HG02840 (cell line): ENCODE data around the gene CRLF2.
"Not testable (repeated sequence)": the region's sequence is repeated elsewhere in the genome, so short reads cannot be mapped to it uniquely, and the experiment has no call there.

ENCODE experiments used
- ATAC-seq: cut with Tn5 transposase; IDR thresholded peaks from one replicate; pipeline ENCODE4 v1.9.1; 2021; ENCODE audit warnings: mild to moderate bottlenecking, moderate library complexity, moderate number of reproducible peaks; ENCODE audit not compliant: unreplicated experiment, low FRiP score

CRLF2 gene

GRCh38 chrX:1215123-1215823 is 2.8 kb upstream of the CRLF2 start:
- ATAC-seq = no peak

GRCh38 chrX:1213971-1214370 is 1.5 kb upstream of the CRLF2 start:
- ATAC-seq = no peak

DNA sequence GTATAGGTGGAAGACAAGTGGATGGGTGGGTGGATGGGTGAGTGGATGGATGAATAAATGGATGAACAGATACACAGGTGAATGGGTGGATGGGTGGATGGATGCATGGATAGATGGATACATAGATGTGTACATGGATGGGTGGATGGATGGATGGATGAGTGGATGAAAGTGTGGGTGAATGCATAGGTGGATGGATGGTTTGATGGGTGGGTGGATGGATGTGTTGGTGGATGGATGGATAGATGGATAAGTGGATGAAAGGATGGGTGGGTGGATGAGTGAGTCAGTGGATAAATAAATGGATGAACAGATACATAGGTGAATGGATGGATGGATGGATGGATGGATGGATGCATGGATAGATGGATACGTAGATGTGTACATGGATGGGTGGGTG is 1.6 kb downstream of the CRLF2 start:
- no peak for ATAC-seq

DNA sequence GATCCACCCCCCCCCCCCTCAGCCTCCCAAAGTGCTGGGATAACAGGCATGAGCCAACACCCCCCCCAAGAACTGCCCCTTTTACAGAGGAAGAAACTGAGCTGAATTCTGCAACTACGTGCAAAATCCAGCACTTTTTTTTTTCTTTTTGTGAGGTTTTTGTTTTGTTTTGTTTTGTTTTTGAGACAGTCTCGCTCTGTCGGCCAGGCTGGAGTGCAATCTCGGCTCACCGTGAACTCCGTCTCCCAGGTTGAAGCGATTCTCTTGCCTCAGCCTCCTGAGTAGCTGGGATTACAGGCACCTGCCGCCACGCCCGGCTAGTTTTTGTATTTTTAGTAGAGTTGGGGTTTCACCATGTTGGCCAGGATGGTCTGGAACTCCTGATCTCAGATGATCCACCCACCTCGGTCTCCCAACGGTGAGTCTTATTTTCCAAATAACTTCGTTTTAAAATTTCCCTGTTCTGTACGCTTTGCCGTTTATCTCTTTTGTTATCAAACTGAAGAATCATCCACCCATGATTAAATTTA is 4.9 kb downstream of the CRLF2 start:
- ATAC-seq = no peak

DNA sequence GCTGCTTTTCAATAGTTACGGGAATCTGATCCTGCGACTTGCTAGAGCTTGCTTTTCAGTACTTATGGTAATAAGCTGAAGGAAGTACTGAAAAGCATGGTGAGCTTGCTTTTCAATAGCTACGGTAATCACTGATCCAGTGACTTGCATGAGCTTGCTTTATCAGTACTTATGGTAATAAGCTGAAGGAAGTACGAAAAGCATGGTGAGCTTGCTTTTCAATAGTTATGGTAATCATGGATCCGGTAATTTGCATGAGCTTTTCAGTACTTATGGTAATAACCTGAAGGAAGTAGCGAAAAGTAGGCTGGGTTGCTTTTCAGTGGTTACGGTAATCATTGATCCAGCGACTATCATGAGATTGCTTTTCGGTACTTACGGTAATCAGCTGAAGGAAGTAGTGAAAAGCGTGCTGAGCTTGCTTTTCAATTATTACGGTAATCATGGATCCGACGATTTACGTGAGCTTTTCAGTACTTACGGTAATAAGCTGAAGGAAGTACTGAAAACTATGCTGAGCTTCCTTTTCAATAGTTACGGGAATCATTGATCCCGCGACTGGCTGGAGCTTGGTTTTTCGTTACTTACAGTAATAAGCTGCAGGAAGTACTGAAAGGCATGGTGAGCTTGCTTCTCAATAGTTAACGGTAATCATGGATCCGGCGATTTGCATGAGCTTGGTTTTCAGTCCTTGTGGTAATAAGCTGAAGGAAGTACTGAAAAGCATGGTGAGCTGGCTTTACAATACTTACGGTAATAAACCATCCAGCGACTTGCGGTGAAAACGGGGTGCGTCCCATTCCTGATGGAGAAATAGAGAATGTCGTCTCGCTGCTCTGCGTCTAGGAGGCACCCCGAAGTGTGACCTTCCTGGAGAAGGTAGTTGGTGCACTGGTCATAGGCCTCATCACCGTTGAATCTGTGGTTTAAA is 6.5 kb downstream of the CRLF2 start:
- no peak for ATAC-seq

- no peak for ATAC-seq
These were observed 10.2 kb downstream of the CRLF2 start for GRCh38 chrX:1202251-1202650.

- ATAC-seq = no peak
These were observed 16.0 kb downstream of the CRLF2 start for GRCh38 chrX:1196436-1196835.

GRCh38 chrX:1192196-1192595 is 20.3 kb downstream of the CRLF2 start:
- ATAC-seq = not testable (repeated sequence)

- ATAC-seq = no peak
These were observed 21.8 kb downstream of the CRLF2 start for GRCh38 chrX:1190596-1191145.

DNA sequence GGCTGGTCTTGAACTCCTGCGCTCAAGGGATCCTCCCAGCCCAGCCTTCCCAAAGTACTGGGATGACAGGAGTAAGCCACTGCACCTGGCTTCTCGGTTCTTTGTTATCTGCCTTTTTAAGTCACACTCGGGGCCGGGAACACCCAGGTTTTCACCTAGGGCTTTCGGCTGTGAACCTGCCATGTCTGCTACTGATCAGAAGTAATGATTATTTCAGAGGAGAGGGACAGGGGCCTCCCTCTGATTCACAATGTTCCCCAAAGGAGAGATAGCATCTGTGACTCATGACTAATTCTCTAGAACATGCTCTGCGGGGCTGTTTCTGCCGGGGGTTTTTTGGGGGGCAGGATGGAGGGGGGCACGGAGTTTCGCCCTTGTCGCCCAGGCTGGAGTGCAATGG is 26.9 kb downstream of the CRLF2 start:
- no peak for ATAC-seq

DNA sequence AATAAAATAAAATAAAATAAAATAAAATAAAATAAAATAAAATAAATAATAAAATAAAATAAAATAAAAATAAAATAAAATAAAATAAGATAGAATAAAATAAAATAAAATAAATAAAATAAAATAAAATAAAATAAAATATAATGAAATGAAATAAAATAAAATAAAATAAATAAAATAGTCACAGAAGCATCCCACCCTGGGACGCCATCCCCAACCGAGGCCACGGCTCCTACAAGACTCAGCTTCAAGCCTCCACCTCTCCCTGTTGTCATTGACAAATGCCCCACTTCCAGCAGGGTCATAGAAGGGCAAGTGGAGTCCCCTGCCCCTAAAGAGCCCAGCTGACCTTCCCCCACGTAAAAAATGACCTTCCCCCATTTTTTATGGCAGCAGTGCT is 30.2 kb downstream of the CRLF2 start:
- ATAC-seq = no peak

- ATAC-seq = not testable (repeated sequence)
These were observed 30.8 kb downstream of the CRLF2 start for GRCh38 chrX:1181661-1182060.

DNA sequence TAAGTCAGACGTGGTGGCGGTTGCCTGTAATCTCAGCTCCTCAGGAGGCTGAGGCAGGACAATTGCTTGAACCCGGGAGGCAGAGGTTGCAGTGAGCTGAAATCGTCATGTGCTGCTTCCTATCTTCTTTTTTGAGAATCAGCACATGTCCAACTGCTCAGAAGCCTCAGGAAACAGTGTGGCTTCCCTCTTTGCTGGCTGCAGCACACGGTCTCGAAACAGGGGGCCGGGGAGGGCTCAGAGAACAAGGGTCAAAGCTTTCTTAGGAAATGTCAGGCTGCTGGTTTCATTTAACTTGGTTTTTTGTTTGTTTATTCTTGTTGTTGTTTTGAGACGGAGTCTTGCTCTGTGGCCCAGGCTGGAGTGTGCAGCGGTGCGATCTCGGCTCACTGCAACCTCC is 31.3 kb downstream of the CRLF2 start:
- no peak for ATAC-seq

GRCh38 chrX:1178580-1179057 is 33.8 kb downstream of the CRLF2 start:
- no peak for ATAC-seq

DNA sequence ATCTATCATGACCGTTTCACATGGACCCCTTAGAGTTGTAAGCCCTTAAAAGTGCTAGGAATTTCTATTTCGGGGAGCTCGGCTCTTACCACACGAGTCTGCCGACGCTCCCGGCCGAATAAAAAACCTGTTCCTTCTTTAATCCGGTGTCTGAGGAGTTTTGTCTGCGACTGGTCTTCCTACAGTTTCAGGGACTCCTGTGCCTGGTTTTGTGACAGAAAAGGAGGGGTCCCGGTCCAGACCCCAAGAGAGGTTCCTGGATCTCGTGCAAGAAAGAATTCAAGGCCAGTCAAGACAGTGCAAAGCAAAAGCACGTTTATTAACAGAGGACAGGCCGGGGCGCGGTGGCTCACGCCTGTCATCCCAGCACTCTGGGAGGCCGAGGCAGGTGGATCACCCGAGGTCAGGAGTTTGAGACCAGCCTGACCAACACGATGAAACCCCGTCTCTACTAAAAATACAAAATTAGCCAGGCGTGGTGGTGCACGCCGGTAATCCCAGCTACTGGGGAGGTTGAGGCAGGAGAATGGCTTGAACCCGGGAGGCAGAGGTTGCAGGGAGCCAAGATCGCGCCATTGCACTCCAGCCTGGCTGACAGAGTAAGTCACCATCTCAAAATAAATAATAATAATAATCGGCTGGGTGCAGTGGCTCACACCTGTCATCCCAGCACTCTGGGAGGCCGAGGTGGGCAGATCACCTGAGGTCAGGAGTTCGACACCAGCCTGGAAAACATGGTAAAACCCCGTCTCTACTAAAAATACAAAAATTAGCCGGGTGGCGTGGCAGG is 35.7 kb downstream of the CRLF2 start:
- not testable (repeated sequence) for ATAC-seq

DNA sequence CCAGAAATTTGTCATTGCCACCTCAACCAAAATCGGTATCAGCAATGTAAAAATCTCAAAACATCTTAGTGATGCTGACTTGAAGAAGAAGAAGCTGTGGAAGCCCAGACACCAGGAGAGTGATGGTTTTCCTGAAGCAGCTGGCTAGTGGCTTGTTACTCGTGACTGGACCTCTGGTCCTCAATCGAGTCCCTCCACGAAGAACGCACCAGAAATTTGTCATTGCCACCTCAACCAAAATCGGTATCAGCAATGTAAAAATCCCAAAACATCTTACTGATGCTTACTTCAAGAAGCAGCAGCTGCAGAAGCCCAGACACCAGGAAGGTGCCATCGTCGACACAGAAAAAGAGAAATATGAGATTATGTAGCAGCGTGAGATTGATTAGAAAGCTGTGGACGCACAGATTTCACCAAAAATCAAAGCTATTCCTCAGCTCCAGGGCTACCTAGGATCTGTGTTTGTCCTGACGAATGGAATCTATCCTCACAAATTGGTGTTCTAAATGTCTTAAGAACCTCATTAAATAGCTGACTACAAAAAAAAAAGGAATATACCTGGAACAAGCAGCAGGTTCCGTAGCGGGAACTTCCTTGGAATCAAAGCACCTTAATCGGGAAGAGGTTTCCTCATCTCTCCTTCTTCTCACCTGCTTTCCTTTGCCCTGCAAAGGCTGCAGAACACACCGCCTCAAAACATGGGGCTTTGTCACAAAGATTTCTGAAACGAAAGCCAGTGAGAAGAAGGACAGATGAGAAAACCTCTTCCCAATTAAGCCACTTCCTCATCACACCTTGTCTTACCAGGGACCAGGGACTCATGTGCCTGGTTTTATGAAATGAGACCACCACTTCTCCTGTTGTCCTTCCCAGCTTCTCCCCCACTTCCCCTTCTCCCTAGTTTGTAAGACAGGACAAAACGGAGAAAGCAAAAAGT is 37.6 kb downstream of the CRLF2 start:
- ATAC-seq = not testable (repeated sequence)

GRCh38 chrX:1173435-1173834 is 39.0 kb downstream of the CRLF2 start:
- not testable (repeated sequence) for ATAC-seq

GRCh38 chrX:1172496-1172895 is 40.0 kb downstream of the CRLF2 start:
- no peak for ATAC-seq

DNA sequence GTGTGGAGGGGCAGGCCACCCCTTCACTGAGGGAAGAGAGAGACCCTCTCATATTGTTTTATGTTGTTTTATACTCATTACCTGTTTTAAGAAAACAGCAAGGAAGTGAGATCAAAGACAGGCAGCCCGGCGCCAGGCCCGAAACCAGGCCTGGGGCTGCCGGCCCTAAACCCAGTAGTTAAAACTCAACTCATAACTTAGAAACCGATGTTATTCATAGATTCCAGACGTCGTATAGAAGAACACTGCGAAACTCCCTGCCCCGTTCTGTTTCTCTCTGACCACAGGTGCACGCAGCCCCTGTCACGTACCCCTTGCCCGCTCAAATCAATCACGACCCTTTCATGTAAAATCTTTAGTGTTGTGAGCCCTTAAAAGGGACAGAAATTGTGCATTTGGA is 40.5 kb downstream of the CRLF2 start:
- ATAC-seq = not testable (repeated sequence)
